ENCODE results near the gene ATP6V1C2.
A peak's percentile ranks its signal among the peaks of the same experiment; 100 is the strongest.
"Not testable (repeated sequence)": the region's sequence is repeated elsewhere in the genome, so short reads cannot be mapped to it uniquely, and the experiment has no call there.

The ATP6V1C2 gene

GRCh38 chr2:10812362-10813162 lies 91.1 kb downstream of the ATP6V1C2 start, which contains the start of gene PDIA6:
Gene PDIA6 (minus strand): TSS chr2:10812785. CDS start chr2:10812696, 89 bp downstream.
- peak; percentile 84 to 91 for DNase-seq (ENCODE audit: low read depth in 1 of 2, low spot score in 1 of 2)

GRCh38 chr2:10813163-10814138 lies 92.0 kb downstream of the ATP6V1C2 start:
- DNase-seq (ENCODE audit: low read depth in 1 of 2, low spot score in 1 of 2), result not testable (repeated sequence)

GRCh38 chr2:10814142-10814541 lies 92.7 kb downstream of the ATP6V1C2 start:
- no peak for DNase-seq (ENCODE audit: low read depth in 1 of 2, low spot score in 1 of 2)

GRCh38 chr2:10814571-10815331 lies 93.3 kb downstream of the ATP6V1C2 start:
- no peak for DNase-seq (ENCODE audit: low read depth in 1 of 2, low spot score in 1 of 2)

GRCh38 chr2:10817413-10817812 lies 96.0 kb downstream of the ATP6V1C2 start:
- DNase-seq (ENCODE audit: low read depth in 1 of 2, low spot score in 1 of 2), result no peak

GRCh38 chr2:10818305-10818704 lies 96.9 kb downstream of the ATP6V1C2 start:
- DNase-seq (ENCODE audit: low read depth in 1 of 2, low spot score in 1 of 2), result not testable (repeated sequence)

- no peak for DNase-seq (ENCODE audit: low read depth in 1 of 2, low spot score in 1 of 2)
These were observed 97.6 kb downstream of the ATP6V1C2 start for GRCh38 chr2:10818984-10819383.

GRCh38 chr2:10819714-10820314 lies 98.4 kb downstream of the ATP6V1C2 start:
- no peak for DNase-seq (ENCODE audit: low read depth in 1 of 2, low spot score in 1 of 2)

GRCh38 chr2:10820562-10820961 lies 99.1 kb downstream of the ATP6V1C2 start:
- no peak for DNase-seq (ENCODE audit: low read depth in 1 of 2, low spot score in 1 of 2)

- DNase-seq (ENCODE audit: low read depth in 1 of 2, low spot score in 1 of 2), result no peak
These were observed 99.7 kb downstream of the ATP6V1C2 start for GRCh38 chr2:10820978-10821695.

- no peak for DNase-seq (ENCODE audit: low read depth in 1 of 2, low spot score in 1 of 2)
These were observed 102.8 kb downstream of the ATP6V1C2 start for GRCh38 chr2:10824191-10824590.

- DNase-seq (ENCODE audit: low read depth in 1 of 2, low spot score in 1 of 2), result no peak
These were observed 104.6 kb downstream of the ATP6V1C2 start for GRCh38 chr2:10826026-10826425.

GRCh38 chr2:10826625-10827024 lies 105.2 kb downstream of the ATP6V1C2 start:
- no peak for DNase-seq (ENCODE audit: low read depth in 1 of 2, low spot score in 1 of 2)

- DNase-seq (ENCODE audit: low read depth in 1 of 2, low spot score in 1 of 2), result no peak
These were observed 106.9 kb downstream of the ATP6V1C2 start for GRCh38 chr2:10828346-10828745.

GRCh38 chr2:10829299-10829698 lies 107.9 kb downstream of the ATP6V1C2 start:
- no peak for DNase-seq (ENCODE audit: low read depth in 1 of 2, low spot score in 1 of 2)

GRCh38 chr2:10830203-10830602 lies 108.8 kb downstream of the ATP6V1C2 start:
- DNase-seq (ENCODE audit: low read depth in 1 of 2, low spot score in 1 of 2), result no peak

- no peak for DNase-seq (ENCODE audit: low read depth in 1 of 2, low spot score in 1 of 2)
These were observed 109.4 kb downstream of the ATP6V1C2 start for GRCh38 chr2:10830641-10831399.

- no peak for DNase-seq (ENCODE audit: low read depth in 1 of 2, low spot score in 1 of 2)
These were observed 110.1 kb downstream of the ATP6V1C2 start for GRCh38 chr2:10831400-10831985.
